Activated CD4-positive, alpha-beta T cell treated with anti-CD3 and anti-CD28 coated beads, Interleukin-2, amount 10 ng/mL, durations not matched to agents 24 days and 14 days (primary cell): ENCODE results near the gene RNF183. TPM values are rescaled to one million over a fixed set of nuclear protein-coding genes. Genes with fewer than 3 reads are reported as not detected.

Source experiments
- DNase-seq: peaks from one replicate; pipeline ENCODE4 v3.0.0; 2022
- H3K27ac Mint-ChIP-seq: one replicate; pipeline ENCODE4 v1.8.0; 2022; ENCODE audit warnings: mild to moderate bottlenecking, mixed read lengths
- H3K27me3 Mint-ChIP-seq: one replicate; pipeline ENCODE4 v1.8.0; 2022; ENCODE audit warnings: mixed read lengths
- H3K36me3 Mint-ChIP-seq: one replicate; pipeline ENCODE4 v1.8.0; 2022; ENCODE audit warnings: low read depth, mild to moderate bottlenecking, mixed read lengths
- H3K4me1 Mint-ChIP-seq: one replicate; pipeline ENCODE4 v1.8.0; 2021; ENCODE audit warnings: mixed read lengths
- H3K4me3 Mint-ChIP-seq: one replicate; pipeline ENCODE4 v1.8.0; 2022; ENCODE audit warnings: mild to moderate bottlenecking, moderate library complexity, mixed read lengths
- H3K9me3 Mint-ChIP-seq: one replicate; pipeline ENCODE4 v1.8.0; 2021; ENCODE audit warnings: mixed read lengths
- intact Hi-C: fragments of 100-400 bp; cut with micrococcal nuclease; formaldehyde crosslinking; loops from one replicate; pipeline ENCODE4 v1.15.1; 2023
- total RNA-seq: library from RNA; stranded (reverse); gene quantifications from 2 replicates; pipeline ENCODE4 v1.2.3, GENCODE V29; 2022

Gene RNF183
- total RNA-seq, 1 donor from 2014 or later = 0.12 TPM

GRCh38 chr9:113278840-113279239, 24.3 kb downstream of the RNF183 start:
- Mint-ChIP-seq H3K4me3 (no peak overlapping the region), H3K27ac (no peak overlapping the region)

GRCh38 chr9:113275157-113276131, 27.7 kb downstream of the RNF183 start, which contains the start of the genes CDC26 and PRPF4:
CDC26 (minus strand) TSS chr9:113275572; CDS start chr9:113272507, 3,065 bp downstream.
PRPF4 (plus strand) TSS chr9:113275658; CDS start chr9:113275744, 86 bp downstream.
- Mint-ChIP-seq H3K27ac (no peak within 1 kb of the TSS), H3K9me3 (no peaks in the 10 kb centered on the region), H3K27me3 (no peaks in the 10 kb centered on the region), H3K4me3 (no peak within 1 kb of the TSS), H3K4me1 (peaks cover 28% of the 10 kb centered on the region), H3K36me3 (peaks cover 42% of the 10 kb centered on the region)
- peak; percentile 99 for DNase-seq
- intact Hi-C loops = loop anchor here (1.0 to 10.0 kb wide), 7 partner anchors 65 to 383 kb away; partner anchors contain the start of genes ALAD, C9orf43, POLE3 and SLC31A2

More at GRCh38 chr9:113278840-113279239, 24.3 kb downstream of the RNF183 start:
- peaks cover 52% of the 10 kb centered on the region for H3K36me3 Mint-ChIP-seq
- H3K27me3 Mint-ChIP-seq = no peaks in the 10 kb centered on the region
- no peaks in the 10 kb centered on the region for H3K9me3 Mint-ChIP-seq
- peaks cover 30% of the 10 kb centered on the region for H3K4me1 Mint-ChIP-seq
- intact Hi-C loops = loop anchor here (10.0 kb wide), 1 partner anchor 236 kb away; no protein-coding TSS in a partner anchor
- DNase-seq = no peak

GRCh38 chr9:113274474-113275156, 28.6 kb downstream of the RNF183 start:
- Mint-ChIP-seq H3K4me3 (no peak overlapping the region), H3K27ac (no peak overlapping the region), H3K9me3 (no peaks in the 10 kb centered on the region), H3K4me1 (peaks cover 25% of the 10 kb centered on the region), H3K27me3 (no peaks in the 10 kb centered on the region), H3K36me3 (peaks cover 39% of the 10 kb centered on the region)
- DNase-seq = peak; percentile 86
- intact Hi-C loops = loop anchor here (1.0 to 10.0 kb wide), 10 partner anchors 53 to 384 kb away; partner anchors contain the start of genes ALAD, C9orf43, FKBP15 and POLE3

GRCh38 chr9:113269871-113270270, 33.3 kb downstream of the RNF183 start:
- H3K27ac Mint-ChIP-seq = peak overlapping the region; percentile 70
- DNase-seq = no peak
- no peak overlapping the region for H3K4me3 Mint-ChIP-seq
- no peaks in the 10 kb centered on the region for H3K27me3 Mint-ChIP-seq
- H3K9me3 Mint-ChIP-seq = no peaks in the 10 kb centered on the region
- intact Hi-C loops = loop anchor here (10.0 kb wide), 1 partner anchor 245 kb away; no protein-coding TSS in a partner anchor
- H3K4me1 Mint-ChIP-seq = peaks cover 18% of the 10 kb centered on the region
- H3K36me3 Mint-ChIP-seq = peaks cover 46% of the 10 kb centered on the region

GRCh38 chr9:113269355-113269754, 33.8 kb downstream of the RNF183 start:
- peaks cover 18% of the 10 kb centered on the region for H3K4me1 Mint-ChIP-seq
- H3K27ac Mint-ChIP-seq = peak overlapping the region; percentile 70
- no peaks in the 10 kb centered on the region for H3K27me3 Mint-ChIP-seq
- DNase-seq = no peak
- intact Hi-C loops = no loop called here
- H3K36me3 Mint-ChIP-seq = peaks cover 48% of the 10 kb centered on the region
- no peak overlapping the region for H3K4me3 Mint-ChIP-seq
- H3K9me3 Mint-ChIP-seq = no peaks in the 10 kb centered on the region

- Mint-ChIP-seq H3K4me3 (no peak overlapping the region), H3K9me3 (no peaks in the 10 kb centered on the region), H3K36me3 (peaks cover 46% of the 10 kb centered on the region), H3K4me1 (peaks cover 10% of the 10 kb centered on the region), H3K27me3 (no peaks in the 10 kb centered on the region), H3K27ac (no peak overlapping the region)
- intact Hi-C loops = no loop called here
- no peak for DNase-seq
Measured at GRCh38 chr9:113267911-113268566, 35.1 kb downstream of the RNF183 start.

- peaks cover 40% of the 10 kb centered on the region for H3K36me3 Mint-ChIP-seq
- H3K4me1 Mint-ChIP-seq = peaks cover 10% of the 10 kb centered on the region
Measured at GRCh38 chr9:113266174-113266573, 37.0 kb downstream of the RNF183 start.

GRCh38 chr9:113261917-113262671, 41.1 kb downstream of the RNF183 start:
- Mint-ChIP-seq H3K36me3 (peaks cover 33% of the 10 kb centered on the region), H3K9me3 (no peaks in the 10 kb centered on the region), H3K4me3 (no peak overlapping the region), H3K27ac (no peak overlapping the region), H3K27me3 (no peaks in the 10 kb centered on the region), H3K4me1 (no peaks in the 10 kb centered on the region)
- DNase-seq = no peak
- intact Hi-C loops = no loop called here

More at GRCh38 chr9:113266174-113266573, 37.0 kb downstream of the RNF183 start:
- Mint-ChIP-seq H3K27ac (no peak overlapping the region), H3K27me3 (no peaks in the 10 kb centered on the region), H3K9me3 (no peaks in the 10 kb centered on the region), H3K4me3 (no peak overlapping the region)
- intact Hi-C loops = no loop called here
- no peak for DNase-seq

GRCh38 chr9:113258282-113258681, 44.9 kb downstream of the RNF183 start:
- Mint-ChIP-seq H3K4me1 (no peaks in the 10 kb centered on the region), H3K27ac (no peak overlapping the region), H3K9me3 (no peaks in the 10 kb centered on the region), H3K27me3 (no peaks in the 10 kb centered on the region), H3K4me3 (no peak overlapping the region), H3K36me3 (peaks cover 27% of the 10 kb centered on the region)
- intact Hi-C loops = no loop called here
- no peak for DNase-seq

- Mint-ChIP-seq H3K4me1 (no peaks in the 10 kb centered on the region), H3K9me3 (no peaks in the 10 kb centered on the region), H3K36me3 (peaks cover 25% of the 10 kb centered on the region), H3K4me3 (no peak overlapping the region), H3K27me3 (no peaks in the 10 kb centered on the region), H3K27ac (no peak overlapping the region)
- DNase-seq = no peak
- intact Hi-C loops = no loop called here
Measured at GRCh38 chr9:113257863-113258262, 45.3 kb downstream of the RNF183 start.

GRCh38 chr9:113255438-113255837, 47.7 kb downstream of the RNF183 start:
- H3K27ac Mint-ChIP-seq = no peak overlapping the region
- H3K9me3 Mint-ChIP-seq = no peaks in the 10 kb centered on the region
- H3K36me3 Mint-ChIP-seq = peaks cover 21% of the 10 kb centered on the region
- DNase-seq = no peak
- H3K4me1 Mint-ChIP-seq = no peaks in the 10 kb centered on the region
- no peak overlapping the region for H3K4me3 Mint-ChIP-seq
- H3K27me3 Mint-ChIP-seq = no peaks in the 10 kb centered on the region
- intact Hi-C loops = no loop called here

GRCh38 chr9:113254991-113255390, 48.2 kb downstream of the RNF183 start:
- intact Hi-C loops = no loop called here

GRCh38 chr9:113250807-113251206, 52.4 kb downstream of the RNF183 start:
- no peak for DNase-seq
- intact Hi-C loops = no loop called here
- Mint-ChIP-seq H3K27me3 (no peaks in the 10 kb centered on the region), H3K4me1 (no peaks in the 10 kb centered on the region), H3K9me3 (peaks cover 5% of the 10 kb centered on the region), H3K4me3 (no peak overlapping the region), H3K36me3 (peaks cover 9% of the 10 kb centered on the region), H3K27ac (no peak overlapping the region)

More at GRCh38 chr9:113254991-113255390, 48.2 kb downstream of the RNF183 start:
- Mint-ChIP-seq H3K4me1 (no peaks in the 10 kb centered on the region), H3K36me3 (peaks cover 17% of the 10 kb centered on the region), H3K9me3 (no peaks in the 10 kb centered on the region), H3K4me3 (no peak overlapping the region), H3K27me3 (no peaks in the 10 kb centered on the region), H3K27ac (no peak overlapping the region)
- DNase-seq = no peak
